HFF-Myc (cell line): ENCODE data around the gene KIRREL3.

ENCODE experiments used
- DNase-seq: peaks from one replicate; pipeline ENCODE4 v3.0.0-alpha.2; 2011; ENCODE audit warnings: low read depth; ENCODE audit errors: extremely low read depth
- H3K4me3 ChIP-seq: replicated peaks from 2 replicates; pipeline ENCODE4 v1.5.1; 2011; ENCODE audit warnings: low read depth, mild to moderate bottlenecking, control low read depth, low read length
- CTCF ChIP-seq: IDR thresholded peaks from 2 replicates; pipeline ENCODE4 v1.5.1; 2012; ENCODE audit warnings: mild to moderate bottlenecking, low read depth, low read length, control low read depth; ENCODE audit errors: missing control alignments

The KIRREL3 gene

GRCh38 chr11:126466236-126467045, 534.1 kb downstream of the KIRREL3 start:
- no peak for TF ChIP-seq CTCF
- H3K4me3 ChIP-seq: no peak overlapping the region

GRCh38 chr11:126465573-126466188, 534.9 kb downstream of the KIRREL3 start:
- TF ChIP-seq CTCF: no peak
- DNase-seq: no peak
- no peak overlapping the region for H3K4me3 ChIP-seq

More at GRCh38 chr11:126466236-126467045, 534.1 kb downstream of the KIRREL3 start:
- DNase-seq: no peak

GRCh38 chr11:126464796-126465195, 535.8 kb downstream of the KIRREL3 start:
- DNase-seq: no peak
- H3K4me3 ChIP-seq: no peak overlapping the region
- TF ChIP-seq CTCF: no peak

GRCh38 chr11:126462422-126462821, 538.1 kb downstream of the KIRREL3 start:
- DNase-seq: no peak
- no peak overlapping the region for H3K4me3 ChIP-seq
- no peak for TF ChIP-seq CTCF

- no peak for TF ChIP-seq CTCF
- no peak for DNase-seq
- no peak overlapping the region for H3K4me3 ChIP-seq
Observed at GRCh38 chr11:126461996-126462395, 538.6 kb downstream of the KIRREL3 start.

- DNase-seq: no peak
- TF ChIP-seq CTCF: no peak
- no peak overlapping the region for H3K4me3 ChIP-seq
Observed at GRCh38 chr11:126461096-126461440, 539.5 kb downstream of the KIRREL3 start.
